Mammary epithelial cell (primary cell): ENCODE measurements around the gene PAPOLB.

Experiments
- CTCF ChIP-seq, 2 donors: IDR thresholded peaks in 1 of 2; conservative IDR thresholded peaks in 1 of 2; 2 replicates each; pipeline ENCODE4 v1.5.1; 2011 to 2012; ENCODE audit warnings: inconsistent platforms in 2 of 2, low read length in 2 of 2, mild to moderate bottlenecking in 2 of 2, control low read depth in 1 of 2, low read depth in 1 of 2; ENCODE audit not compliant: insufficient read depth in 1 of 2; ENCODE audit errors: extremely low read depth in 1 of 2
- EZH2 ChIP-seq: IDR thresholded peaks from 2 replicates; pipeline ENCODE4 v1.6.1; 2012; ENCODE audit warnings: low read length, inconsistent platforms, borderline replicate concordance

DNA sequence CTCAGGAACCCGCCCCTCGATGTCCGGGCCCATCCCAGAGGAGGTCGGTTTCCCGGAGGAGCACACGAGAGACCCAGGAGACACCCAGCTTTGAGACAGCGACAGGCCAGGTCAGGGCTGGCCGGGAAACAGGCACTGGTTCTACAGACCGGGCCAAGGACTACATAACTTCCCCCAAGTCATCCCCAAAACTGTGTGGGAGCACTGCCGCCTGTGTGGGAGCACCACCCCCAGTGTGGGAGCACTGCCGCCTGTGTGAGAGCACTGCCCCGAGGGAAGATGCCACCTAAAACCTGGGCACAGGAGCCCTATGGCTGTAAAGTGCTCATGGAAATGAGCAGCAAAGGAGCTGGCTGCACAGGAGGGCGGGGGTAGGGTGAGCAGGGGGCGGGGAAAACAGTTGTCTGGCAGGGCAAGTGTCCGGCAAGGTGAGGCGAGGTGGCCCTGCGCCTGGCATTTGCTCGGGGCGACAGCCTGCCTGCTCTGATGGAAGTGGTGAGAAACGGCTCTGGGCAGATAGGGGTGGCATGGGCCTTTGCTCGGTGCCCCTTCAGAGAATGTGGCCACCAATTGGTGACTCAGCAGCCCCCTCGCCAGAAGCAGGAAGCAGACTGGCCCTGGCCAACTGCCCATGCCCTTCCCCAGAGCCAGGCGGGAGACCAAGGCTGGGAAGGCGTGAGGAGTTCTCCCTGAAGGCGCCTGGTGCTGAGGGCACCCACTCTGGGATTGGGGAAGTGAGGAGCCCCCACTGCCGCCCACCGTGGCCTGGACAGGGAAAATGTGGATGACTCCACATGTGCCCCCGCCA is 26.2 kb downstream of the PAPOLB start:
- no peak for TF ChIP-seq CTCF (conservative IDR thresholded peaks at IDR 0.05 in 1 of 2, IDR thresholded peaks at IDR 0.05 in 1 of 2; ENCODE audit: extremely low read depth in 1 of 2, insufficient read depth in 1 of 2, low read depth in 1 of 2, low read length in 2 of 2)
- no peak for TF ChIP-seq EZH2
